ENCODE measurements around the gene SAFB.
"Not testable (repeated sequence)": the region's sequence is repeated elsewhere in the genome, so short reads cannot be mapped to it uniquely, and the experiment has no call there.

SAFB gene

DNA sequence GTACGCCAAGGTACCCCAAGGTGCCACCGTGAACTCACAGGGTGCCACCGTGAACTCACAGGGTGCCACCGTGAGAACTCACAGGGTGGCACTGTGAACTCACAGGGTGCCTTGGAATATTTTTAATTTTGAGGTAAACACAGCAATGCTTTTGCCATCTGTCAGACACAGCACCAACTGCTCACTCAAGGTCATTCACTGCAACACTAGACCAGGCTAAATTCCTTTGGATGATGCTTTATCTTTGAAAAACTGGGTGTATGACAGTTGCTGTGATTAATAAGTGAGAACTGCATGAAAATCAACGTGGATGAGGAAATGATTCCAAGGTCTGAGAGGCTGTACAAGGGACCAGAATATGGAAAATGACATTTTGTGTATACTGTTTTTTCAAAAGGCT is 19.3 kb upstream of the SAFB start:
- no peaks in the 10 kb centered on the region for H3K27me3 ChIP-seq (ENCODE audit: control insufficient read depth in 1 of 2, insufficient read depth in 2 of 2, low read length in 2 of 2)
- H3K9me3 ChIP-seq (ENCODE audit: low read length) = no peaks in the 10 kb centered on the region
- H3K4me3 ChIP-seq (ENCODE audit: low read depth in 1 of 2, low read length in 2 of 2) = no peak overlapping the region
- H3K36me3 ChIP-seq (ENCODE audit: insufficient read depth, low read length) = peaks cover 76% of the 10 kb centered on the region
- no peaks in the 10 kb centered on the region for H3K4me1 ChIP-seq (ENCODE audit: insufficient read depth, low read length)
- no peak overlapping the region for H3K27ac ChIP-seq (ENCODE audit: low read depth, low read length)
- H3K9ac ChIP-seq (ENCODE audit: low read length) = no peak overlapping the region

DNA sequence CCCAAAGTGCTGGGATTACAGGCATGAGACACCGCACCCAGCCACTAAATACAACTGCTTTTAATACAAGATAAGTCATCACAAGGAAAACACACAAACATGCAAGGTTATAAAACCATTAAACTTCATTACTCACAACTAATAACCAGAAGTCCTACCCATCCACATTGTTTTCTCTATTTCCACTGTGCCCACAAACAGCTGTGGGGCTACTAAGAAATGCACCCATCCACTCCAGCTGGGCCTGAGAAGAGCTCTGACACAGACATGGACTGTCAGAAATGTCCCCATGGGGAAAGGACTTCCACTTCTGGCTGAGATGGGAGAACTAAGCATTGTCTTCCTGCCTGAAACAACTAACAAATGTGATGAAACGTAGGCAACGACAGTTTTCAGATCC is 17.5 kb upstream of the SAFB start:
- Histone ChIP-seq H3K9ac (ENCODE audit: low read length) (no peak overlapping the region), H3K27me3 (ENCODE audit: control insufficient read depth in 1 of 2, insufficient read depth in 2 of 2, low read length in 2 of 2) (no peaks in the 10 kb centered on the region), H3K4me3 (ENCODE audit: low read depth in 1 of 2, low read length in 2 of 2) (no peak overlapping the region), H3K9me3 (ENCODE audit: low read length) (no peaks in the 10 kb centered on the region), H3K36me3 (ENCODE audit: insufficient read depth, low read length) (peaks cover 76% of the 10 kb centered on the region), H3K27ac (ENCODE audit: low read depth, low read length) (no peak overlapping the region), H3K4me1 (ENCODE audit: insufficient read depth, low read length) (no peaks in the 10 kb centered on the region)

- Histone ChIP-seq H3K9ac (ENCODE audit: low read length) (no peak overlapping the region), H3K4me1 (ENCODE audit: insufficient read depth, low read length) (no peaks in the 10 kb centered on the region), H3K27ac (ENCODE audit: low read depth, low read length) (no peak overlapping the region), H3K27me3 (ENCODE audit: control insufficient read depth in 1 of 2, insufficient read depth in 2 of 2, low read length in 2 of 2) (no peaks in the 10 kb centered on the region), H3K36me3 (ENCODE audit: insufficient read depth, low read length) (peaks cover 80% of the 10 kb centered on the region), H3K4me3 (ENCODE audit: low read depth in 1 of 2, low read length in 2 of 2) (no peak overlapping the region), H3K9me3 (ENCODE audit: low read length) (no peaks in the 10 kb centered on the region)
These were observed 15.3 kb upstream of the SAFB start for GRCh38 chr19:5607318-5608275.

GRCh38 chr19:5608291-5608690 is 14.6 kb upstream of the SAFB start:
- no peaks in the 10 kb centered on the region for H3K9me3 ChIP-seq (ENCODE audit: low read length)
- H3K4me1 ChIP-seq (ENCODE audit: insufficient read depth, low read length) = no peaks in the 10 kb centered on the region
- peaks cover 84% of the 10 kb centered on the region for H3K36me3 ChIP-seq (ENCODE audit: insufficient read depth, low read length)
- no peaks in the 10 kb centered on the region for H3K27me3 ChIP-seq (ENCODE audit: control insufficient read depth in 1 of 2, insufficient read depth in 2 of 2, low read length in 2 of 2)
- no peak overlapping the region for H3K9ac ChIP-seq (ENCODE audit: low read length)
- no peak overlapping the region for H3K4me3 ChIP-seq (ENCODE audit: low read depth in 1 of 2, low read length in 2 of 2)
- no peak overlapping the region for H3K27ac ChIP-seq (ENCODE audit: low read depth, low read length)

GRCh38 chr19:5608766-5609165 is 14.1 kb upstream of the SAFB start:
- H3K36me3 ChIP-seq (ENCODE audit: insufficient read depth, low read length) = peaks cover 84% of the 10 kb centered on the region
- not testable (repeated sequence) for H3K4me1 ChIP-seq (ENCODE audit: insufficient read depth, low read length); H3K9me3 ChIP-seq (ENCODE audit: low read length); H3K4me3 ChIP-seq (ENCODE audit: low read depth in 1 of 2, low read length in 2 of 2); H3K27ac ChIP-seq (ENCODE audit: low read depth, low read length); H3K27me3 ChIP-seq (ENCODE audit: control insufficient read depth in 1 of 2, insufficient read depth in 2 of 2, low read length in 2 of 2); H3K9ac ChIP-seq (ENCODE audit: low read length)

GRCh38 chr19:5609881-5610448 is 12.9 kb upstream of the SAFB start:
- no peaks in the 10 kb centered on the region for H3K9me3 ChIP-seq (ENCODE audit: low read length)
- no peak overlapping the region for H3K9ac ChIP-seq (ENCODE audit: low read length)
- H3K36me3 ChIP-seq (ENCODE audit: insufficient read depth, low read length) = peaks cover 84% of the 10 kb centered on the region
- no peak overlapping the region for H3K27ac ChIP-seq (ENCODE audit: low read depth, low read length)
- no peaks in the 10 kb centered on the region for H3K27me3 ChIP-seq (ENCODE audit: control insufficient read depth in 1 of 2, insufficient read depth in 2 of 2, low read length in 2 of 2)
- no peaks in the 10 kb centered on the region for H3K4me1 ChIP-seq (ENCODE audit: insufficient read depth, low read length)
- no peak overlapping the region for H3K4me3 ChIP-seq (ENCODE audit: low read depth in 1 of 2, low read length in 2 of 2)

- H3K4me1 ChIP-seq (ENCODE audit: insufficient read depth, low read length) = no peaks in the 10 kb centered on the region
- peaks cover 86% of the 10 kb centered on the region for H3K36me3 ChIP-seq (ENCODE audit: insufficient read depth, low read length)
These were observed 9.7 kb upstream of the SAFB start for GRCh38 chr19:5612891-5613865.

DNA sequence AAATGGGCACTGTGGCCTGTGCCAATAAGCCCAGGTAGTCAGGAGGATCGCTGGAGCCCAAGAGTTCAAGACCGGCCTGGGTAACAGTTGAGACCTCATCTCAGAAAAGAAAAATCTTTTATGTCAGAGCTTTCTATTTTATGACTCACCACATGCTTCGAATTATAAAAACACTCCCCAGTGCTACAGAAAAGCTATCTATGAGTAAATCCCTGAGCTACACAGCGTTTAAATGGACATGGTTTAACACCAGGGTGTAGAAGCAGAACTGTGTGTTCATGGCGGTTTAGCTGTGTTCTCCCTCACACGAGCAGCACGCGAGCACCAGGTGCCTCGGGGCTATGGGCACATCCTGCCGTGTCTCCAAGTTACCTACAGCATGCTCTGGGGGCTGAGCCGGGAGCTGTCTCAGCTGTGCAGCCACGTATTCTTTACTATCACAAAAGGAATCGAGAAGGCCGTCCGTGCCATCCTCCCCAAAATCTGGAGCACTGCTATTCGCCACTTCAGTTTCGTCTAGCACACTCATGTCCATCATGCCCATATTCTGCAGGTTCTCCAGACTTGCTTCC is 7.0 kb upstream of the SAFB start:
- Histone ChIP-seq H3K4me3 (ENCODE audit: low read depth in 1 of 2, low read length in 2 of 2) (no peak overlapping the region), H3K27ac (ENCODE audit: low read depth, low read length) (no peak overlapping the region), H3K9me3 (ENCODE audit: low read length) (no peaks in the 10 kb centered on the region), H3K9ac (ENCODE audit: low read length) (no peak overlapping the region), H3K27me3 (ENCODE audit: control insufficient read depth in 1 of 2, insufficient read depth in 2 of 2, low read length in 2 of 2) (no peaks in the 10 kb centered on the region), H3K4me1 (ENCODE audit: insufficient read depth, low read length) (peaks cover 9% of the 10 kb centered on the region), H3K36me3 (ENCODE audit: insufficient read depth, low read length) (peaks cover 80% of the 10 kb centered on the region)

More at GRCh38 chr19:5612891-5613865, 9.7 kb upstream of the SAFB start:
- Histone ChIP-seq H3K27me3 (ENCODE audit: control insufficient read depth in 1 of 2, insufficient read depth in 2 of 2, low read length in 2 of 2) (no peaks in the 10 kb centered on the region), H3K9ac (ENCODE audit: low read length) (no peak overlapping the region), H3K4me3 (ENCODE audit: low read depth in 1 of 2, low read length in 2 of 2) (no peak overlapping the region), H3K27ac (ENCODE audit: low read depth, low read length) (no peak overlapping the region), H3K9me3 (ENCODE audit: low read length) (no peaks in the 10 kb centered on the region)

DNA sequence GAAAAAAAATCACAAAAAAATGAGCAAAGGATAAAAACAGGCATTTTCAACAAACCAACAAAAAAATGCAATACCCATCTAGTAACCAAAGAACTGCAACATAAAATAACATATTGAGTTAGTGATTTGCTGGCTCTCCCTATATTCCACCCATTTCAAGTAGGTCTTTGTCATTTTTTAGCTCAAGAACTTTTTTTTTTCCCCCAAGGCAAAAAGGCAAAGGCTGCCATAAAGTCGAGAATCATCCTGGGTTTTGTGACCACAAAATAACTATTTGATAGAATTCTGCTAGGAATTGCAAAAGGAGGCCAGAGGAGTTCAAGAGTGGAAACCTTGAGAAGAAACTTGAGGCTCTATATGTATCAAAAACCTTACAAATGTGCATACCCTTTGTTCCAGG is 5.8 kb upstream of the SAFB start:
- Histone ChIP-seq H3K36me3 (ENCODE audit: insufficient read depth, low read length) (peaks cover 78% of the 10 kb centered on the region), H3K27ac (ENCODE audit: low read depth, low read length) (no peak overlapping the region), H3K9me3 (ENCODE audit: low read length) (no peaks in the 10 kb centered on the region), H3K4me1 (ENCODE audit: insufficient read depth, low read length) (peaks cover 17% of the 10 kb centered on the region), H3K27me3 (ENCODE audit: control insufficient read depth in 1 of 2, insufficient read depth in 2 of 2, low read length in 2 of 2) (no peaks in the 10 kb centered on the region), H3K9ac (ENCODE audit: low read length) (no peak overlapping the region), H3K4me3 (ENCODE audit: low read depth in 1 of 2, low read length in 2 of 2) (no peak overlapping the region)

DNA sequence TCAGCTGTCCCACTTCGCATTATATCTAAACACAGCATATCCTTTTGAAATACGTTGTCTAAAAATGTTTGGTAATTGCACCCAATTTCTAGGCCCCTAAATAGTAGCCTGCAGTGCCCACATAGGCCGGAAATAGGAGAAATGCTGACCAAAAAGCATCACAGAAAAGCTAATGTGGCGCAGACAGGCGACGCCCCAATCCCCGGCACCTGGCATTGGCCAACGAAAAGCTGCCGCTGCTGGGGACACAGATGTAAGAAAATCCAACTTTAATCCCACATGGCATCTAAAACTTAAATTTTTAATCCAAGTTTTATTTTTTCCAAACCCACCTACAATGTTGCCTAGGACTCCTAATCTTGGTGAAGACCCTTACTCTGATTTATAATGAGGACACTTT is 4.3 kb upstream of the SAFB start:
- Histone ChIP-seq H3K9me3 (ENCODE audit: low read length) (no peaks in the 10 kb centered on the region), H3K27me3 (ENCODE audit: control insufficient read depth in 1 of 2, insufficient read depth in 2 of 2, low read length in 2 of 2) (no peaks in the 10 kb centered on the region), H3K27ac (ENCODE audit: low read depth, low read length) (no peak overlapping the region), H3K9ac (ENCODE audit: low read length) (no peak overlapping the region), H3K4me1 (ENCODE audit: insufficient read depth, low read length) (peaks cover 17% of the 10 kb centered on the region), H3K36me3 (ENCODE audit: insufficient read depth, low read length) (peaks cover 63% of the 10 kb centered on the region), H3K4me3 (ENCODE audit: low read depth in 1 of 2, low read length in 2 of 2) (no peak overlapping the region)

DNA sequence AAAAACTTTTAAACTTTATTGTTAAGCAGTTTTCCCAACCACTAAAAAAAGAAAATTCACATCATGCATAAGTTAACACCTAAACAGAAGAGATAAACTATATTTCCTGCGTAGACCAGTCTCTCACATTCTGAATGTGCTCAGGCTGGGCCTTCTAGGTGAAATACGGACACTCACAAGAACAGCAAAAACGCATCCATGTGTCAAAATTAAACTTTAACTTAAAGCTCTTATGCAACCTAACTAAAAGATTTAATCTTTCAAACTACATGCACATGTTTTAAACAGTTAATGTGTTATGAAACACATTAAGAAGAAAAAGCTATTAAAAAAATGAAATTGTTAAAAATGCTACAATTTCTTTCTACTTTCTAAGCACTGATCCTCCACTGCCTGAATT is 2.9 kb upstream of the SAFB start:
- H3K36me3 ChIP-seq (ENCODE audit: insufficient read depth, low read length) = peaks cover 50% of the 10 kb centered on the region
- H3K9ac ChIP-seq (ENCODE audit: low read length) = no peak overlapping the region
- no peaks in the 10 kb centered on the region for H3K9me3 ChIP-seq (ENCODE audit: low read length)
- no peaks in the 10 kb centered on the region for H3K27me3 ChIP-seq (ENCODE audit: control insufficient read depth in 1 of 2, insufficient read depth in 2 of 2, low read length in 2 of 2)
- H3K27ac ChIP-seq (ENCODE audit: low read depth, low read length) = no peak overlapping the region
- no peak overlapping the region for H3K4me3 ChIP-seq (ENCODE audit: low read depth in 1 of 2, low read length in 2 of 2)
- H3K4me1 ChIP-seq (ENCODE audit: insufficient read depth, low read length) = peaks cover 23% of the 10 kb centered on the region
